ENCODE measurements around the gene FAM131A.

DNA sequence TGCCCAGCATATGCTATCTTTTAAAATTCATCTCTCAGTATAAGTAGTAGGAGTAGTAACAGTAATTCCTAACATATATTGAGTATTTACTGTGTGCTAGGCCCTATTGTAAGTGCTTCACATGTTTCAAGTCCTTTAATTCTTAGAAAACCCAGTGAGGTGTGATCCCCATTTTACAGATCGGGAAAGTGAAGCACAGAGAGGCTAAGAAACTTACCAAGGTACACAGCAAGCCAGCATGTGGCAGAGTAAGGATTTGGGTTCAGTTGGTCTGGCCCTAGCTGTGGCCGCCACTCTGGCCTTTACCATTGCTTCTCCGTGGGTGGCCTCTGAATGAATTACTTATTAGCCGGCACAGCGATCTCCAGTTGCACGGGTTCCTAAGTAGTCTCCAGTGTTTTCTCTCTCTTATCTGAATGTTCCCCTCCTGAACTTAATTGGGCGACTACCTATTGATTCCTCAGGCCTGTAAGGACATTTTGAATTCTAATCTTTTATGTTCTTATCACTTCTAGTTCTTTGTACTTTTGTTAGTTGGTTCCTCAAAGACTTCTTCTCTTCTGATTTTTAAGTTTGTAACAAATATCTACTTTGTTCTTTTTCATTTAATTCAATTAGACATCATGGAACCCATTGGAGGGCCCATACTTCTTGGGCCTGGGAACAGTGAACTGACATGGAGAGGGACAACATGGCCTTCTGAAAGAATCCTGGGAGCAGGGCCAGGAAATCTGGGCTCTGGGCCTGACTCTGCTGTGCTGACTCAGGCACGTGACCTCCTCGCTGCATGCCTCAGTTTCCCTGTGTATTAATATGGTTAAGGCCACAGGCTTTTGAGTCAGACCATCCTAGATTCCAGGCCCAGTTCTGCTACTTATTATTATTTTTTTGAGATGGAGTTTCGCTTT is 12.4 kb downstream of the FAM131A start:
- no peak for TF ChIP-seq ZNF384 (IDR thresholded peaks at IDR 0.05)
- TF ChIP-seq FOXM1 (IDR thresholded peaks at IDR 0.05; ENCODE audit: borderline replicate concordance), result no peak
- no peak for TF ChIP-seq ELF4 (IDR thresholded peaks at IDR 0.05)
- TF ChIP-seq FOXK2 (IDR thresholded peaks at IDR 0.05), result no peak
- no peak for TF ChIP-seq BHLHE40 (IDR thresholded peaks at IDR 0.05; ENCODE audit: borderline replicate concordance)
- no peak for TF ChIP-seq SUZ12 (IDR thresholded peaks at IDR 0.05)
- TF ChIP-seq LEF1 (IDR thresholded peaks at IDR 0.05; ENCODE audit: borderline replicate concordance), result no peak
- no peak for TF ChIP-seq CTBP1 (IDR thresholded peaks at IDR 0.05; ENCODE audit: borderline replicate concordance)
- TF ChIP-seq NFRKB (IDR thresholded peaks at IDR 0.05), result no peak
- TF ChIP-seq TARDBP (IDR thresholded peaks at IDR 0.05), result no peak
